Left lung (tissue), 10 donors: ENCODE measurements around the gene TNFAIP8L3. TPM values are rescaled to one million over a fixed set of nuclear protein-coding genes. Genes with fewer than 3 reads are reported as not detected.

ENCODE experiments used
- ATAC-seq: fragments of 200-7000 bp; cut with Tn5 transposase; one replicate; pipeline ENCODE4 v1.9.1; 2020; ENCODE audit warnings: moderate library complexity
- DNase-seq, 4 donors: peaks; one replicate each; pipeline ENCODE4 v3.0.0-alpha.2; 2013 to 2020
- H3K27ac ChIP-seq, 2 donors: fragments of 200-600 bp; sonication (generic) in 1 of 2; one replicate each; pipeline versions ENCODE4 v1.5.0 to v1.8.0; 2020 to 2021
- H3K27me3 ChIP-seq, 2 donors: fragments of 200-600 bp; sonication (generic) in 1 of 2; one replicate each; pipeline versions ENCODE4 v1.5.0 to v1.8.0; 2020 to 2021
- H3K36me3 ChIP-seq, 2 donors: fragments of 200-600 bp; sonication (generic) in 1 of 2; one replicate each; pipeline versions ENCODE4 v1.5.0 to v1.8.0; 2020 to 2021
- H3K4me1 ChIP-seq, 2 donors: fragments of 200-600 bp; one replicate each; pipeline ENCODE4 v1.8.0; 2021
- H3K4me3 ChIP-seq, 2 donors: fragments of 200-600 bp; sonication (generic) in 1 of 2; one replicate each; pipeline versions ENCODE4 v1.5.0 to v1.8.0; 2020 to 2021; ENCODE audit warnings: mild to moderate bottlenecking in 1 of 2
- H3K9me3 ChIP-seq, 2 donors: fragments of 200-600 bp; sonication (generic) in 1 of 2; one replicate each; pipeline versions ENCODE4 v1.5.0 to v1.8.0; 2020 to 2021
- CTCF ChIP-seq, 2 donors: fragments of 200-600 bp; sonication (generic) in 1 of 2; IDR thresholded peaks; one replicate each; pipeline versions ENCODE4 v1.5.0 to v1.8.0; 2021; ENCODE audit warnings: antibody characterized with exemption in 2 of 2
- intact Hi-C, 2 donors: fragments of 100-400 bp; cut with DNase I; formaldehyde crosslinking; loops; one replicate each; pipeline versions ENCODE4 v1.11.2 to v1.14.2; 2022
- polyA plus RNA-seq, 6 donors: library from polyadenylated mRNA; unstranded; fragments of 120-200 nt; gene quantifications; one replicate each; pipeline ENCODE4 v1.2.1, GENCODE V29; 2013; ENCODE audit not compliant: insufficient read length in 6 of 6
- total RNA-seq, 2 donors: library from RNA; stranded (reverse); fragmentation: NEBNext Ultra II Directional; extraction: Animal tissue kit (Norgen Biotek cat#: 25700); gene quantifications; one replicate each; pipeline ENCODE4 v1.2.1, GENCODE V29; 2021
- donor health status: DM: no; HTN: yes; CAD: no.
- donor health status: DM: no; HTN: no; CAD: no.

Gene TNFAIP8L3
- total and polyA plus RNA-seq, 8 donors: 3.0 to 25.0 (median 4.4) TPM

- intact Hi-C loops: no loop called here
- no peak for ATAC-seq
- no peak overlapping the region for H3K4me3 ChIP-seq
- no peak overlapping the region for H3K27ac ChIP-seq
- TF ChIP-seq CTCF (IDR thresholded peaks at IDR 0.05): no peak
- H3K27me3 ChIP-seq: peaks cover 3 to 6% of the 10 kb centered on the region in 2 donors
- peaks cover 0 to under 1% of the 10 kb centered on the region in 2 donors for H3K4me1 ChIP-seq
- H3K36me3 ChIP-seq: no peaks in the 10 kb centered on the region
- no peak for DNase-seq
- H3K9me3 ChIP-seq: peaks cover 0 to 8% of the 10 kb centered on the region in 2 donors
These were observed 43.2 kb upstream of the TNFAIP8L3 start for GRCh38 chr15:51137880-51138430.

- DNase-seq (no peak), ATAC-seq (no peak)
- Histone ChIP-seq H3K9me3 (peaks cover 0 to 8% of the 10 kb centered on the region in 2 donors), H3K4me1 (peaks cover 0 to 4% of the 10 kb centered on the region in 2 donors), H3K36me3 (no peaks in the 10 kb centered on the region), H3K4me3 (no peak overlapping the region), H3K27me3 (peaks cover 3 to 6% of the 10 kb centered on the region in 2 donors), H3K27ac (no peak overlapping the region)
- no peak for TF ChIP-seq CTCF (IDR thresholded peaks at IDR 0.05)
- intact Hi-C loops: no loop called here
These were observed 42.3 kb upstream of the TNFAIP8L3 start for GRCh38 chr15:51137024-51137423.

- Histone ChIP-seq H3K36me3 (no peaks in the 10 kb centered on the region), H3K4me1 (peaks cover 0 to 4% of the 10 kb centered on the region in 2 donors), H3K27ac (no peak overlapping the region), H3K9me3 (peaks cover 0 to 6% of the 10 kb centered on the region in 2 donors), H3K27me3 (peaks cover 0 to 6% of the 10 kb centered on the region in 2 donors), H3K4me3 (no peak overlapping the region)
- ATAC-seq (no peak), DNase-seq (no peak)
- no peak for TF ChIP-seq CTCF (IDR thresholded peaks at IDR 0.05)
- intact Hi-C loops: no loop called here
These were observed 40.6 kb upstream of the TNFAIP8L3 start for GRCh38 chr15:51135276-51135675.

- Histone ChIP-seq H3K9me3 (no peaks in the 10 kb centered on the region), H3K27me3 (peaks cover 0 to 6% of the 10 kb centered on the region in 2 donors), H3K27ac (no peak overlapping the region), H3K4me3 (no peak overlapping the region), H3K36me3 (no peaks in the 10 kb centered on the region), H3K4me1 (peaks cover 0 to 4% of the 10 kb centered on the region in 2 donors)
- no peak for ATAC-seq
- intact Hi-C loops: no loop called here
- no peak for DNase-seq
- no peak for TF ChIP-seq CTCF (IDR thresholded peaks at IDR 0.05)
These were observed 39.9 kb upstream of the TNFAIP8L3 start for GRCh38 chr15:51134416-51135199.

GRCh38 chr15:51133140-51133765 lies 38.5 kb upstream of the TNFAIP8L3 start:
- intact Hi-C loops: no loop called here
- no peaks in the 10 kb centered on the region for H3K9me3 ChIP-seq
- DNase-seq (no peak), ATAC-seq (peak; percentile 12)
- H3K4me3 ChIP-seq: no peak overlapping the region
- no peaks in the 10 kb centered on the region for H3K36me3 ChIP-seq
- no peak for TF ChIP-seq CTCF (IDR thresholded peaks at IDR 0.05)
- H3K4me1 ChIP-seq: peaks cover 0 to 4% of the 10 kb centered on the region in 2 donors
- H3K27ac ChIP-seq: no peak overlapping the region
- peaks cover 0 to 6% of the 10 kb centered on the region in 2 donors for H3K27me3 ChIP-seq
